Uterus (tissue), 2 donors: ENCODE results near the gene PSMB10.

Experiments
- POLR2A ChIP-seq, 2 donors: fragments of 450-650 bp; IDR thresholded peaks; one replicate each; pipeline ENCODE4 v1.6.1; 2016; ENCODE audit warnings: antibody characterized with exemption in 2 of 2, mild to moderate bottlenecking in 1 of 2, moderate library complexity in 1 of 2
- TF ChIP-seq, protein P1 (sequence below), 4 experiments: fragments of 200-600 bp in 2 of 4; fragments of 450-650 bp in 2 of 4; sonication (generic) in 2 of 4; IDR thresholded peaks; one replicate each; pipeline ENCODE4 v1.5.1; 2016 to 2019; ENCODE audit warnings: antibody characterized with exemption in 4 of 4, mild to moderate bottlenecking in 2 of 4, moderate library complexity in 1 of 4

GRCh38 chr16:67957622-67958021 lies 21.0 kb upstream of the PSMB10 start:
- TF ChIP-seq, protein P1, sequence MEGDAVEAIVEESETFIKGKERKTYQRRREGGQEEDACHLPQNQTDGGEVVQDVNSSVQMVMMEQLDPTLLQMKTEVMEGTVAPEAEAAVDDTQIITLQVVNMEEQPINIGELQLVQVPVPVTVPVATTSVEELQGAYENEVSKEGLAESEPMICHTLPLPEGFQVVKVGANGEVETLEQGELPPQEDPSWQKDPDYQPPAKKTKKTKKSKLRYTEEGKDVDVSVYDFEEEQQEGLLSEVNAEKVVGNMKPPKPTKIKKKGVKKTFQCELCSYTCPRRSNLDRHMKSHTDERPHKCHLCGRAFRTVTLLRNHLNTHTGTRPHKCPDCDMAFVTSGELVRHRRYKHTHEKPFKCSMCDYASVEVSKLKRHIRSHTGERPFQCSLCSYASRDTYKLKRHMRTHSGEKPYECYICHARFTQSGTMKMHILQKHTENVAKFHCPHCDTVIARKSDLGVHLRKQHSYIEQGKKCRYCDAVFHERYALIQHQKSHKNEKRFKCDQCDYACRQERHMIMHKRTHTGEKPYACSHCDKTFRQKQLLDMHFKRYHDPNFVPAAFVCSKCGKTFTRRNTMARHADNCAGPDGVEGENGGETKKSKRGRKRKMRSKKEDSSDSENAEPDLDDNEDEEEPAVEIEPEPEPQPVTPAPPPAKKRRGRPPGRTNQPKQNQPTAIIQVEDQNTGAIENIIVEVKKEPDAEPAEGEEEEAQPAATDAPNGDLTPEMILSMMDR (IDR thresholded peaks at IDR 0.05), result no peak
- TF ChIP-seq POLR2A (IDR thresholded peaks at IDR 0.05), result no peak
